Non-pigmented ciliary epithelial cell (primary cell): ENCODE data around the gene CAMK2A.

Source experiments
- DNase-seq: peaks from one replicate; pipeline ENCODE4 v3.0.0-alpha.2; 2010; ENCODE audit warnings: low read depth

CAMK2A gene

GRCh38 chr5:150209099-150209635 is 80.4 kb downstream of the CAMK2A start:
- DNase-seq, result no peak

GRCh38 chr5:150208187-150209098 is 81.1 kb downstream of the CAMK2A start:
- no peak for DNase-seq

- DNase-seq, result no peak
Observed at GRCh38 chr5:150206779-150207115, 82.8 kb downstream of the CAMK2A start.

DNA sequence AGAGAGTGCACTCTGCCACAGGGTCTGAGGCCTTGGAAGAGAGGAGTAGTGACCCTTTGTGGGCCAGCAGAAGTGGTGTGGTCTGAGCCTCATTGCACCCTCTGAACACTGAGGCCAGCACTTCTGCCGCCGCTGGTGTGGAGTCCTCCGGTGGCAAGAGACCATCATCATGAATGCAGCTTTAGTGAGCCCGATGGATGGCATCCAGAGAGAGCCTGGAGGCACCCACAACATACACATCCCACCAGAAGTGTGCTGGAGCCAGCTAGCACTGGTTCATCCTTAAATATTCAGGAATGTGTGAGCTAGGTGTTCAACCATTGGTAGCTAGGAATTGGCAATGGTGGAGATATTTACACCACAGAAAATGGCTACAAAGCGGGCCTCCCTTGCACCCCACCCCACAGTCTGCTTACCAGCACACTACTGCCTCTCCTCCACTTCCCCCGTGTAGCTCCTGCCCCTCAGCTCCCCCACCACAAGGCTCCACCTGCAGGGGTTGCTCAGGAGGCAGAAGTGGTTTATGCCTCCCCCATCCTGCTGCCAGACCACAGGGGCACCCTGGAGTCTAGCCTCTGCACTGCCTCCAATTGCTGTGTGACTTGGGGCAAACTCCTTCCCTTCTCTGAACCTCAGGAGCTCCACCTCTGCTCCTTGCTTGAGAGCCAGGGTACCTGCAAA is 83.3 kb downstream of the CAMK2A start:
- DNase-seq, result no peak

DNA sequence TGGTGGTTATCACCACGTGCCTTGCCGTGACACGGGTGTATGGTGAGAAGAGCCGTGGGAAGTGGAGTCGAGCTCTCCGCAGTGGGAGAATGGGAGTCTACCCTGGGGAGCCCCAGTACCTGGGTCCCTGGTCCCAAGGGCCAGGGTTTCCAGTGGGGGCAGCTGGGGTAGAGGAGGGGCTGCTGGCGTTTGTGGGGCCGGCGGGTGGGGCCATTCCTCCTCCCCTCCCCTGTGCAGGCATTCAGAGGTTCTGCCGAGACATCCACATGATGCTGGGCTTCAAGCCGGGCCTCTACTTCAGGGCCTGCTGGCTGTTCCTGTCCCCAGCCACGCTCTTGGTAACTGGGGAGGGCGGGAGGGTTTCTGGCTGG is 85.0 kb downstream of the CAMK2A start:
- no peak for DNase-seq

DNA sequence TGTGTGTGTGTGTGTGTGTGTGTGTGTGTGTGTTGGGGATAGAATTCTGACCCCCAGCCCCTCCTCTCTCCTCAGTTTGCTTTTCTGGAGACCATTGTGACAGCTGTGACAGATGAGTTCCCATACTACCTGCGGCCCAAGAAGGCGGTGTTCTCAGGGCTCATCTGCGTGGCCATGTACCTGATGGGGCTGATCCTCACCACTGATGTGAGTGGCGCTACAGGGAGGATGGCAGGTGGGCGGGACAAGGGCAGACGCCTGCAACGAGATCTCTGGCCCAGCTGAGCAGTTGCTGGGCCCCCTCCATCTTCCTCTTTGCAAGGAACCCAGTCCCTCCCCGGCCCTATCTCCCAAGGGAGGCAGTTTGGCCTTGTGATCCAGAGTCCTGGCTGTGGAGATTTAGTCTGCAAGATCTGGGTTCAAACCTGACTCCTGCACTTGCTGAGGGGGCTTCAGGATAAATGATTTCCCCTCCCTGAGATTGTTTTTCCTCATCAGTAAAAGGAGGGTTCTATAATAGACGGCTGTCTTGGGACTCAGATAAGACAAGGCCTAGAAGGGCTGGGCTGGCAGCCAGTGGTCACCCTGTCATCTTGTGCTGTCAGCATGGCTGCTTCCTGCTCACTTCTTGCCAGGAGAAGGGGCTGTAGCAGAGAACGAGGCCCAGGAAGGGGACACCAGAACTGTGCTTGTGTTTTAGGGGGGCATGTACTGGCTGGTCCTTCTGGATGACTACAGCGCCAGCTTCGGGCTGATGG is 85.6 kb downstream of the CAMK2A start:
- no peak for DNase-seq

DNA sequence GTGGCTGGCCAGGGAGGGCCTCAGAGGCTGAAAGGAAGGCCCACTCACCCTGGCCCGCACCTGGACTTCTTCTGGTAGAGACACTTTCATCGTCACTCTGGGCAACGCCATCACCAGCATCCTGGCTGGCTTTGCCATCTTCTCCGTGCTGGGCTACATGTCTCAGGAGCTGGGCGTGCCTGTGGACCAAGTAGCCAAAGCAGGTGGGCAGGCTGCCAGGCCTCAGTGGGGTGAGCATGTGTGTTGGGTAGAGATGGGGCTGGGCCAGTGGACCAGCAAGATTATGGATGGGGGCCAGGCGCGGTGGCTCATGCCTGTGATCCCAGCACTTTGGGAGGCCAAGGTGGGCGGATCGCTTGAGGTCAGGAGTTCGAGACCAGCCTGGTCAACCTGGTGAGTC is 87.1 kb downstream of the CAMK2A start:
- no peak for DNase-seq

GRCh38 chr5:150197476-150197875 is 92.1 kb downstream of the CAMK2A start:
- DNase-seq, result no peak

DNA sequence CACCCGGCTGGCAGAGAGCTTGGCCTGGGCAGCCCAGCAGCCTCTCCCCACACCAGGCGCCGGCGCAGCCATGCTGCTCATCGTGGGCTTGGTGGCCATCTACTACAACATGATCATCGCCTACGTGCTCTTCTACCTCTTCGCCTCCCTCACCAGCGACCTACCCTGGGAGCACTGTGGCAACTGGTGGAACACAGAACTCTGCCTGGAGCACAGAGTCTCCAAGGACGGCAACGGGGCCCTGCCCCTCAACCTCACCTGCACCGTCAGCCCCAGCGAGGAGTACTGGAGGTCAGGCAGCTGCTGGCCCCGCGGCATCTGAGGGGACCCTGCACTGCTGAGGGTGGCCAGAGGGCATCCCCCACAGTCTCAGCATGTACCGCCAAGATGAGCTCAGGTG is 92.6 kb downstream of the CAMK2A start:
- no peak for DNase-seq

DNA sequence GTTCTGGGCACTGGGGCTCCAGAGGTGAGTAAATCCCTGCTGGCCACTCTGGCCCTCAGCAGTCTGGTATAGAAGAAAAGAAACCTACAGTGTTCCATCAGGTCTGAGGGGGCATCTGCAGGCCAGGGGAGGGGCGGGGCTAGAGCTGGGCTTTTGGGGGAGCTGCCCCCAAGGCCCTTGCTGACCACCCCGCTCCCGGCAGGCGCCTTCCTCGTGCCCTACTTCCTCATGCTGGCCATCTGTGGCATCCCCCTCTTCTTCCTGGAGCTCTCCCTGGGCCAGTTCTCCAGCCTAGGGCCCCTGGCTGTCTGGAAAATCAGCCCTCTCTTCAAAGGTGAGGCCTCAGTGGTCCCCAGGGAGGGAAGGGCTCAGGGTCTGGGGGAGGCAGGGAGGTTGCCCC is 93.1 kb downstream of the CAMK2A start:
- no peak for DNase-seq

DNA sequence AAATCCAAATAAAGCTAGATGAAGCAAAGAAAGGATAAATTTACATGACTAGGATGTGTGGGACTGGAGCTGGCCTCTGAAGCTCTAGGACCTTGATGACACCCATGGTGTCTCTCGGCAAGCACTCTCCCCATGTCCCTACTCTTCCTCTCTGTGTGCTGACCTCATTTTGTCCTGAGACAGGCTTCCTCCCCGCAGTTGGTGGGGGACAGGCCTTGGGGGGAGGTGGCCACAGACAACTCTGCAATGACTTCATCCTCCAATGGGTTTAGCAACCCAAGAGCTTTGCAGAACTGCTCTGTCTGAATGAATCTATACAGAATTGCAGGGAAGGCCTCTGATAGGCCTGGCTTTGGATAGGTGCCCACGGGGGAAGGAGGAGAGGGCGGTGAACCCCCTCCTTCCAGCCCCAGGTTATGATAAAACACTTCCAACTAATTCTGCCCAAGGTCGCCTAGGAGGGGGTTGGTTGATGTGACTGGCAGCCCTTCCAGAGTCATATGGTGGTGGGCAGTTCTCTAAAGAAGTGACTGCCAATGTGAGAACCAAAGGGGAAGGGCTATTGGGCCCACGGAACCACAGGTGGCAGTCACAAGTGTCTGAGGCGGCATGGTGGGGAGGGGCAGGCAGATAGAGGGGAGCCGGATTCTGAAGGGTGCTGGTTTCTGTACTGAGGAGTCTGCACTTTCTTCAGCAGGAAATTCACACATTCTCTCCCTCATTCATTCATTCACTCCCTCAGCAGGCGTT is 93.7 kb downstream of the CAMK2A start:
- no peak for DNase-seq

DNA sequence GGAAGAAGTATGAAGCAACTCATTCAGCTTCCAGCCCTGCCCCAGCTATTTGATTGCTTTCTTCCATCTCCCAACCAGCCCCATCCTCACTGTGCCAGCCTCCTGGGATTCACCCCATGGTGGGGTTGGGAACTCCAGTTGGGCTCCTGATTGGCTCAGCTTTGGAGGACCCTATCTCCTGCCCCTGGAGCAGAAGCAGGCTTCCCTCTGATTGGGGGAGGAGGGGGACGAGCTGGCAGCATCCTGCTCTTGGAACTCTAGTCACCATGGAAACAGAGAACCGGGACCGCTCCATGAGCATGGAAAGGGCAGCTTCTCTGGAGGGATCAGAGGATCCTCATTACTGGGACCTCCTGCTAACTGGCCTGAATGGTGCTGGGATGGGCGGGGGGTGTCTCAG is 97.1 kb downstream of the CAMK2A start:
- DNase-seq, result no peak

GRCh38 chr5:150190987-150191386 is 98.6 kb downstream of the CAMK2A start:
- no peak for DNase-seq

DNA sequence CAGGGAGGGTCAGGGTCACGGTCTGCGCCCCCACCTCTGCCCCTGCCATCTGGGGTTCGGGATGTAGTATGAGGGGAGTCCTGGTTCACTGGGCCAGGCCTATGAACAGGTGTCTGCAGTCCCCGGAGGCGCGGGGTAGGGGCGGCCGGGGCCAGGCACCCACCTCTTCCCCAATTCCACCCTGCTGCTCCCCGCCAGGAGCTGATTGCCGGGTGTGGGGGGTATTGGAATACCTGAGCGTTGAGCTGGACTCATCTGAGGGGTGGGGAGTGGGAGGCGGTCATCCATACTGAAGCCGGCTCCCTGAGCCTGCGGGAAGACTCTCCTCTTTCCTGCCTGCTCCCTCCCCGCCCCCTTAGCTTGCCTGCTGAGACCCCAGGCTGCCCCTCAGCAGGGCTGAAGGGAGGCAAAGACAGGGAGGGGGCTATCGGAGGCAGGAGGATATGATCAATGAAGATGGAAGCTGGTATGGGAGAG is 99.0 kb downstream of the CAMK2A start:
- DNase-seq, result no peak

- no peak for DNase-seq
Observed at GRCh38 chr5:150189728-150190502, 99.7 kb downstream of the CAMK2A start, which contains the start of gene SLC6A7. Gene SLC6A7, plus strand, starts transcription at chr5:150190062. Its CDS starts 266 bp downstream, at chr5:150190328.

GRCh38 chr5:150189326-150189725 is 100.2 kb downstream of the CAMK2A start:
- DNase-seq, result no peak

GRCh38 chr5:150188146-150188842 is 101.3 kb downstream of the CAMK2A start:
- no peak for DNase-seq

DNA sequence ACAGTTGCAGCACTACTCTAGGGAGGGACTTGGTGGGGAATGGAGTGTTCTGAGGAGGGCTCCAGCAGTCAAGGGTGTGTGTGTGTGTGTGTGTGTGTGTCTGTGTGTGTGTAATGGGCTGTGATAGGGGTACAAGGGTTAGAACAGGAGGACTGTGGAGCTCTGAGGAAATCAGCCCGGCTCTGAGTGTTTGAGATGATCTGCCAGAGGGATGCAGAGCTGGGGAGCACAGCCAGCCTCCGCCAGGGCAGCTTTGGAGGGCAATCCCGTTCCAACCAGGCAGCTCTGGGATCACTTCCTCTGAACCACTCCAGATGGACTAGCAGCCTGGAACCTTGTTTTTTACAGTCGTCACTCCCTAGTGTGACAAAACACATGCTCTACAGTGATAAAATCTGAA is 102.7 kb downstream of the CAMK2A start:
- no peak for DNase-seq

GRCh38 chr5:150186137-150186536 is 103.4 kb downstream of the CAMK2A start:
- DNase-seq, result no peak
